HG02973 (cell line): ENCODE measurements around the gene NSRP1.
A peak's percentile ranks its signal among the peaks of the same experiment; 100 is the strongest.
"Not testable (repeated sequence)": the region's sequence is repeated elsewhere in the genome, so short reads cannot be mapped to it uniquely, and the experiment has no call there.

Experiments used
- ATAC-seq: cut with Tn5 transposase; IDR thresholded peaks from one replicate; pipeline ENCODE4 v1.9.1; 2021; ENCODE audit warnings: moderate library complexity; ENCODE audit not compliant: unreplicated experiment

Gene NSRP1

GRCh38 chr17:30117675-30118081 lies 1.1 kb downstream of the NSRP1 start:
- no peak for ATAC-seq

DNA sequence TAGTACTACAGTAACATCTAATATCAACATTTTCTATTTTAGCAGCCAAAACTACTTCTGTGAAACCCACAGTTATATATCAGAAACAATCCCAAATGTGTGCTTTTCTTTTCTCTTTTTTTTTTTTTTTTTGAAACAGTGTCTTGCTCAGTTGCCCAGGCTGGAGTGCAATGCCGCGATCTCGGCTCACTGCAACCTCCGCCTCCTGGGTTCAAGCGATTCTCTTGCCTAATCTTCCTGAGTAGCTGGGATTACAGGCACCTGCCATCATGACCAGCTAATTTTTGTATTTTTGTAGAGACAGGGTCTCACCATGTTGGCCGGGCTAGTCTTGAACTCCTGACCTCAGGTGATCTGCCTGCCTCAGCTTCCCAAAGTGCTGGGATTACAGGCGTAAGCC lies 2.0 kb downstream of the NSRP1 start:
- ATAC-seq = not testable (repeated sequence)

GRCh38 chr17:30124273-30124796 lies 7.7 kb downstream of the NSRP1 start:
- no peak for ATAC-seq

DNA sequence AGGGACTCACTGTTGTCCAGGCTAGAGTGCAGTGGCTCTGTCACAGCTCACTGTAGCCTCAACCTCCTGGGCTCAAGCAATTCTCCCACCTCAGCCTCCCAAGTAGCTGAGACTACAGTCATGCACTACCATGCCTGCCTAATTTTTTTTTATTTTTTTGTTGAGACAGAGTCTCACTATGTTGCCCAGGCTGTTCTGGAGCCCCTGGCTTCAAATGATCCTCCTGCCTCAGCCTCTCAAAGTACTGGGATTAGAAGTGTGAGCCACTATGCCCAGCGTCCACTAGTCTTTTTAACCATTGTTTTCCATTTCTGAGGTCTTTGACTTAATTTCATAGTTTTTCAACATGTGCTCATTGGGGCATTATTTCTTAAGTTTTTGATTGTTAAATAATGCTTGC lies 13.5 kb downstream of the NSRP1 start:
- no peak for ATAC-seq

DNA sequence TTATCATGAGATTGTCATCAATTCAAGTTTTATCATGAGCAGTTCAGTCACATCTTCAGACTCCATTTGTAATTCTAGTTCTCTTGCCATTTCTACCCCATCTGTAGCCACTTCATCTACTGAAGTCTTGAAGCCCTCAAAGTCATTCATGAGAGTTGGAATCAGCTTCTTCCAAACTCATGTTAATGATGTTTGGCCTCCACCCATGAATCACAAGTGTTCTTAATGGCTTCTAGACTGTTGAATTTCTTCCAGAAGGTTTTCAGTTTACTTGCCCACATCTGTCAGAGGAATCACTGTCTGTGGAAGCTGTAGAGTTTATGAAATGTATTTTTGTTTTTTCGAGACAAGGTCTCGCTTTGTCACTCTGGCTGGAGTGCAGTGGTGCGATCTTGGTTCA lies 16.0 kb downstream of the NSRP1 start:
- ATAC-seq = no peak

DNA sequence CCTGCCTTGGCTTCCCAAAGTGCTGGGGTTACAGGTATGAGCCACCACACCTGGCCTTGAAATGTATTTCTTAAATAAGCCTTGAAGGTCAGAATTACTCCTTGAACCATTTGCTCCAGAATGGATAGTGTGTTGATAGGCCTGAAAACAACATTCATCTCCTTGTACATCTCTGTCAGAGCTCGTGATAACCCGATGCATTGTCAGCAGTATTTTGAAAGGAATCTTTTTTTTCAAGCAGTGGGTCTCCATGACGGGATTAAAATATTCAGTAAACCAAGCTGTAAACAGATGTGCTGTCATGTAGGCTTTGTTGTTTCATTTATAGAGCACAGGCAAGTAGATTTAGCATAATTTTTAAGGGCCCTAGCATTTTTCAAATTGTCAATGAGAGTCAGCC lies 16.6 kb downstream of the NSRP1 start:
- ATAC-seq = no peak

GRCh38 chr17:30134551-30134950 lies 17.9 kb downstream of the NSRP1 start:
- ATAC-seq = no peak

DNA sequence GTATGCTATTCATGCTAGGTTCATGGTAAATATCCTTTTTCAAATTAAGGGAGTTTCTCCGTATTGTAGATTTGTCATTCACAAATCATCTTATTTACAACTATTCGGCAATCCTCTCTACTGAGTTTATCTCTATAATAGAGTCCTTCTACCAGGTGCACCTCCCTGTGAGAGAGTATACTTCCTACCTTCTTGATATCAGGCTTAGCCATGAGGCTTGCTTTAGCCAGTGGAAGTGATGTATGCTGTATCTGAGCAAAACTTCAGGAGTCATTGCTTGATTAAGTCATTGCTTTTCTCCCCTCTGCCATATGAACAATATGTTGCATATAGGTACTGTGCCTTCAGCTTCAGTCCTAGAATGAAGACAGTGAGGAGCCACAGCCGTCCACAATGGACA lies 20.5 kb downstream of the NSRP1 start:
- ATAC-seq = no peak

- ATAC-seq = not testable (repeated sequence)
These were observed 31.2 kb downstream of the NSRP1 start for GRCh38 chr17:30147860-30148259.

GRCh38 chr17:30148376-30148775 lies 31.8 kb downstream of the NSRP1 start:
- no peak for ATAC-seq

DNA sequence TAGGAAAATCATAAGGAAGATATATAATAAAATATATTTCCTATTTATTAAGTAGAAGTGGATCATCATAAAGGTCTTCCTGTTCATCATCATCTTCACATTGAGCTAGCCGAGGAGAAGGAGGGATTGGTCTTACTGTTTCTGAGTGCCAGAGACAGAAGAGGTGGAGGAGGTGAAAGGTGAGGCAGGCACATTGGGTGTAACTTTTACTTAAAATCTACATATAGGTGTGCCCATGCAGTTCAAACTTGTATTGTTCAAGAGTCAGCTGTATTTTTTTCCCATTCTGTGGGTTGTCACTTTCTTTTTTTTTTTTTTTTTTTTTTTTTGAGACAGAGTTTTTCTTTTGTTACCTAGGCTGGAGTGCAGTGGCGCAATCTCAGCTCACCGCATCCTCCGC lies 34.9 kb downstream of the NSRP1 start:
- ATAC-seq = no peak

- ATAC-seq = no peak
These were observed 36.8 kb downstream of the NSRP1 start for GRCh38 chr17:30153463-30153862.

- no peak for ATAC-seq
These were observed 38.8 kb downstream of the NSRP1 start for GRCh38 chr17:30155389-30155788.

DNA sequence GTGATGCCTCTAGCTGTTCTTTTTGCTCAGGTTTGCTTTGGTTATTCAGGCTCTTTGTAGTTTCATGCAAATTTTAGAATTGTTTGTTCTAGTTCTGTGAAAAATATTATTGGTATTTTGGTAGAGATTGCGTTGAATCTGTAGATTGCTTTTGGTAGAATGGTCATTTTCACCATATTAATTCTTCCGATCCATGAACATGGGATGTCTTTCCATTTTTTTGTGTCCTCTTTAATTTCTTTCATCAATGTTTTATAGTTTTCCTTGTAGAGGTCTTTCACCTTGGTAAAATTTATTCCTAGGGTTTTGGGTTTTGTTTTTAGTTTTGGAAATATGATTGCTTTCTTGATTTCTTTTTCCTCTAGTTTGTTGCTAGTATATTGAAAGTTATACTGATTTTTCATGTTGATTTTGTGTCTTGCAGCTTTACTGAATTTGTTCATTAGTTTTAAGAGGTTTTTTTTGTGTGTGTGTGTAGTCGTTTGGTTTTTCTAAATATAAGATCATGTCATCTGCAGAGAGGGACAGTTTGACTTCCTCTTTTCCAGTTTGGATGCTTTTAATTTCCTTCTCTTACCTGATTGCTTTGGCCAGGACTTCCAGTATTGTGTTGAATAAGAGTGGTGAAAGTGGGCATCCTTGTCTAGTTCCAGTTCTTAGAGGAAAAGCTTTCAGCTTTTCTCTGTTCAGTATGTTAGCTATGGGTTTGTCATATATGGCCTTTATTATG lies 42.4 kb downstream of the NSRP1 start:
- no peak for ATAC-seq

- no peak for ATAC-seq
These were observed 44.0 kb downstream of the NSRP1 start for GRCh38 chr17:30160419-30161172.

DNA sequence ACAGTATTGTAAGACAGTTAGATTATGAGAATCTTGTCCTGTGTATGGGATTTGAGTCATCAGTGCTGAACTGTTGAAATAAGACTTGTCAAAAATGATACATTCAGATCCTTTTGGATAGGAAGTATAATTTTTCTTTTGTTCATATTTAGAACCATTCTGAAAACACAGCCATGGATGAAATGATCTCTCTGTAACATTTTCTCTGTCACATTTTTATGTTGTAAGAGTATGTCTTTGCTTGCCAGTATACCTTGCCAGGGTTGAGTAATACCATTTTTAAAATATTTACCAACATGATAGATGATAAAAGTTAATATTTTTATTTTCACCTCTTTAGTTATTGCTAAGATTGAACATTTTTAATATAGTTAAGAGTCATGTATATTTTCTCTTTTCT lies 45.0 kb downstream of the NSRP1 start:
- no peak for ATAC-seq

DNA sequence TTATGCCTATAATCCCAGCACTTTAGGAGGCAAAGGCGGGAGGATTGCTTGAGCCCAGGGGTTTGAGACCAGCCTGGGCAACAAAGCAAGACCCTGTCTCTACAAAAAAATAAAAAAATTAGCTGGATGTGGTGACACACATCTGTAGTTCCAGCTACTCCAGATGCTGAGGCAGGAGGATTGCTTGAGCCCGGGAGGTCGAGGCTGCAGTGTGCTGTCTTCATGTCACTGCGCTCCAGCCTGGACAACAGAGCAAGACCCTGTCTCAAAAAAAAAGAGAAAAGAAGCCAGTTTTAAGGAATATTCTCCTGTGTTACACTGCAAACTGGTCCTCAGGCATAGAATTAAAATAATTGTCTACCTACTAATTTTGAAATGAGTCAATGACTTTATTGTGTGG lies 47.9 kb downstream of the NSRP1 start:
- no peak for ATAC-seq

DNA sequence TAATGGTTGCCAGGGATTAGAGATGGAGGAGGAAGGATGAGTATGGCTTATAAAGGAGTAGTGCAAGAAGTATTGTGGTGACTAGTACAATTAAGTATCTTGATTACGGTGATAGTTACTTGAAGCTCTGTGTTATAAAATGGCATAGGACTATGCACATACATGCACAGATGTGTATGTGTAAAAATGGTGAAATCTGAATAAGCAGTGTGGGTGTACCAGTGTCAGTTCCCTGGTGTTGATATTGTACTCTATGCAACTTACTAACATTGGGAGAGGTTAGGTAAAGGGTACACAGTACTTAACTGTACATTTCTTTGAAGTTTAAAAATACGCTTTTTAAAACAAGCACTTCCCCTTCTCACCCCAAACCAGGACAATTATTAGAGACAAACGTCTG lies 48.5 kb downstream of the NSRP1 start:
- no peak for ATAC-seq

- ATAC-seq = no peak
These were observed 49.3 kb downstream of the NSRP1 start for GRCh38 chr17:30165960-30166359.

DNA sequence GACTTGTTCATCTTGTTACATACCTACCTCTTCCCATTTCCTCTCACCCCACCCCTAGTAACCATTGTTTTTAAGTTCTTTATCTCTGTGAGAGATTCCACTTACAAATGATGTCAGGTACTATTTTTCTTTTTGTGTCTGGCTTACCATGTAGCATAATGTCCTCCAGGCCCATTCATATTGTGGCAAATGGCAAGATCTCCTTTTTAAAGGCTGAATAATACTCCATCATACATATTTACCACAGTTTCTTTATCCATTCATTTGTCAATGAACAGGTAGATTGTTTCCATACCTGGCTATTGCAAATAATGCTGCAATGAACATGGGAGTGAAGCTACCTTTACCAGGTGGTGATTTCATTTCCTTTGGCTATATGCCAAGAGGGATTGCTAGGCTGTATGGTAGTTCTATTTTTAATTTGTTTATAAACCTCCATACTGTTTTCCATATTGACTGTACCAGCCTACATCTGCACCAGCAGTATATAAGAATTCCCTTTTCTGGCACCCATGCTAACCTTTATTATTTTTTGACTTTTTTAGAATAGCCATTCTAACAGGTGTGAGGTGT lies 53.9 kb downstream of the NSRP1 start:
- no peak for ATAC-seq

DNA sequence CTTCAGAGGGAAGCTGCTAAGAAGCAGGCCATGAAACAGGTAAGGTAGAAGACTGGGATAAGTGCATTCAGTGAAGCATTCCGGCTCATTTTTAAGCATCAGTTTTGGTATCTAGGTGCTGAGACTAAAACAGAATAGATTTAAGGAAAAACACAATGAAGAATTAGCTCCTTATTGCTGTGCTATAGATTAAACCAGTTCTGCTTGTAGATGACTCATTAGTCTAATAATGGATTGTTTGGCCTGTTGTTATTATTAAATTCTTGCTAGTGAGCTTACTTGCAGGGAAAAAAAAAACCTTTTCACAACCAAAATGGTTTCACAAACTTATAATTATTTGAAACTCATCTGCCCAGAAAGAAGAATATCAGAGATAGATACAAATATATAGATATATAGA lies 55.9 kb downstream of the NSRP1 start:
- no peak for ATAC-seq

- ATAC-seq = peak; percentile 76
These were observed 57.0 kb downstream of the NSRP1 start for GRCh38 chr17:30173649-30174048.
